Karpas-422 (cell line): ENCODE data around the gene SIN3A. TPM values are rescaled to one million over a fixed set of nuclear protein-coding genes. Genes with fewer than 3 reads are reported as not detected.

Source experiments
- DNase-seq: peaks from one replicate; pipeline ENCODE4 v3.0.0-alpha.2; 2015
- H2AFZ ChIP-seq: fragments of 200-600 bp; sonication (generic); 2 replicates; pipeline ENCODE4 v1.6.1; 2014; ENCODE audit warnings: antibody characterized with exemption, low read length, mixed read lengths
- H3K27ac ChIP-seq: fragments of 200-600 bp; sonication (generic); 2 replicates; pipeline ENCODE4 v1.5.1; 2014; ENCODE audit warnings: mild to moderate bottlenecking, low read length, moderate library complexity
- H3K27me3 ChIP-seq: fragments of 200-600 bp; sonication (generic); 2 replicates; pipeline ENCODE4 v1.6.1; 2014; ENCODE audit warnings: low read length, mixed read lengths
- H3K36me3 ChIP-seq: fragments of 200-600 bp; sonication (generic); 2 replicates; pipeline ENCODE4 v1.6.1; 2014; ENCODE audit warnings: low read length, mixed read lengths; ENCODE audit not compliant: insufficient read depth
- H3K4me1 ChIP-seq: fragments of 200-600 bp; sonication (generic); 2 replicates; pipeline ENCODE4 v1.6.1; 2014; ENCODE audit warnings: mild to moderate bottlenecking, low read length, mixed read lengths
- H3K4me2 ChIP-seq: fragments of 200-600 bp; sonication (generic); 2 replicates; pipeline ENCODE4 v1.6.1; 2014; ENCODE audit warnings: low read length, low read depth, mild to moderate bottlenecking; ENCODE audit not compliant: poor library complexity, severe bottlenecking
- H3K4me3 ChIP-seq: fragments of 200-600 bp; sonication (generic); 2 replicates; pipeline ENCODE4 v1.5.1; 2014; ENCODE audit warnings: mild to moderate bottlenecking, antibody characterized with exemption, low read length, mixed read lengths
- H3K79me2 ChIP-seq: fragments of 200-600 bp; sonication (generic); 2 replicates; pipeline ENCODE4 v1.6.1; 2014; ENCODE audit warnings: mild to moderate bottlenecking, low read length, mixed read lengths
- H3K9ac ChIP-seq: fragments of 200-600 bp; sonication (generic); 2 replicates; pipeline ENCODE4 v1.6.0; 2014; ENCODE audit warnings: low read length
- H3K9me2 ChIP-seq: fragments of 200-600 bp; sonication (generic), shearing (Covaris generic); replicated peaks from 2 replicates; pipeline ENCODE4 v1.6.0; 2014; ENCODE audit warnings: mild to moderate bottlenecking, low read length, moderate library complexity; ENCODE audit not compliant: insufficient read depth
- H3K9me3 ChIP-seq: fragments of 300-700, 200-600 bp; sonication (generic); 2 replicates; pipeline ENCODE4 v1.6.1; 2014; ENCODE audit warnings: low read length, mixed read lengths
- H4K20me1 ChIP-seq: fragments of 200-600 bp; sonication (generic); 2 replicates; pipeline ENCODE4 v1.6.1; 2014; ENCODE audit warnings: mild to moderate bottlenecking, antibody characterized with exemption, low read length, low read depth; ENCODE audit not compliant: insufficient read depth
- small RNA-seq: library from RNA; depleted of rRNA; stranded (forward); fragments of <200 nt; gene quantifications from one replicate; pipeline ENCODE3, GENCODE V24; 2014
- total RNA-seq: library from RNA; depleted of rRNA; stranded (reverse); fragments of >200 nt; shearing (Covaris generic); gene quantifications from 2 replicates; pipeline ENCODE4 v1.2.3, GENCODE V29; 2014; ENCODE audit warnings: low replicate concordance; rRNA removed

The SIN3A gene
- total RNA-seq, 1 experiment from 2014 or later: 45.3 TPM

DNA sequence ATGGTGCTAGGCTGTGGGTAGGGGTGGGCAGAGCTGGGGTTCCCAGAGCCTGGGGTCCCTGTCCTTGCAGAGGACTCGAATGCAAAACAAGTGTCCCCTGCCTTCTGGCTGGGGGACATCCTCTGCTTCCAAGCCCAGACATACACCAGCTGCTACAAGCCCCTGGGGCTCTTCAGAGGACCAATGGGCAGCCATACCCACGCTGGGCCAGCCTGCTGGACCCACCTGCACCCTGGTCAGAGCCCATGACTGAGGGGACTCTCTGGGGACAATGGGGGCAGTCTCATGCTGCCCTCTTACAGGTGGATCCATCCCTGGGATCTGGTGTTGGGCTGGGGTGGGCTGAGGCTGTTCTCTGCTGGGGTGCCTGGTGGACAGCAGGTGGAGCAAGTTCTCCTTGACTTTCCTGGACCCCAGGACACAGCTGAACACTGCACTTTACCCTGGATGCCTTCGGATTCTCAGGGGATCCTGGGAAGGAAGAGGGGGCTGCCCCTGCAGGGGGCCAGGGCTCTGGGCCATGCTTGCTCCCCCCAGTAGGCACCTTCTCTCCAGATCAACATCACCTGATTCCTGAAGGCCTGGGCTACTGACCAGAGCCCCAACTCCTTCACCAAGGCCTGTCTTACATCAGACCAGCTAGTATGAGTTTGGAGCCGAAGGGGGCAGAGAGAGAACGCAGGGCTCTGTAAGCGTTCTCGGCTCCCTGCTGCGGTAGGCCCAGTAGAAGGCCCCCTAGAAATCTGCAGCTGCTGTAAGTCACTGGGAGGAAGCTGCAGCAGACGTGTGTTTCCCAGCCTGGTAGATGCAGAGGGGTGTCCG is 122.8 kb downstream of the SIN3A start:
- Histone ChIP-seq H3K9me2 (no peaks in the 10 kb centered on the region), H3K36me3 (no peaks in the 10 kb centered on the region), H3K27ac (no peak overlapping the region), H3K9me3 (no peaks in the 10 kb centered on the region), H3K4me2 (no peak overlapping the region), H3K4me1 (peaks cover 15% of the 10 kb centered on the region), H3K4me3 (no peak overlapping the region), H3K79me2 (no peaks in the 10 kb centered on the region), H3K27me3 (no peaks in the 10 kb centered on the region), H4K20me1 (no peaks in the 10 kb centered on the region), H2AFZ (no peak overlapping the region), H3K9ac (no peak overlapping the region)
- DNase-seq: no peak

DNA sequence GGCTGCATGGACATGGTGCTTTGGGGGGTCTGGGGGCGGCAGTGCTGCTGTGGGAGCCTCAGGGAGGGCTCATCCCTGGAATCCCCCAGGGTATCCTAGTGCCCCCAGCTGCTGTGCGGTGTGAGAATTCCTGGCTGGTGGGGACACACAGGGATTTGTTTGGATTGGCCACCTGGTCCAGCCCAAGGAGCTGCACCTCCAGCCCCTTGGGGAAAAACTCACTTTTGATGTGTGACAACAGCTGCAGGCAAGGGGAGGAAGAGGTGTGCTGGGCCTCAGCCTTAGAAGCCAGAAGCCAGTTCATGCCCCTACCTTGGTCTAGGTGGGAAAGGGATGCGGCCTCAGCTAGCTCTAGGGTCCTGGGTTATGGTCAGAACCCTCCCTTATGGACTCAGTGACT is 124.0 kb downstream of the SIN3A start:
- DNase-seq: no peak
- H3K36me3 ChIP-seq: no peaks in the 10 kb centered on the region
- H3K27ac ChIP-seq: no peak overlapping the region
- H3K9me2 ChIP-seq: no peaks in the 10 kb centered on the region
- no peaks in the 10 kb centered on the region for H4K20me1 ChIP-seq
- H3K4me3 ChIP-seq: no peak overlapping the region
- H3K79me2 ChIP-seq: no peaks in the 10 kb centered on the region
- no peak overlapping the region for H3K4me2 ChIP-seq
- no peaks in the 10 kb centered on the region for H3K27me3 ChIP-seq
- no peak overlapping the region for H3K9ac ChIP-seq
- no peak overlapping the region for H2AFZ ChIP-seq
- H3K9me3 ChIP-seq: no peaks in the 10 kb centered on the region
- peaks cover 11% of the 10 kb centered on the region for H3K4me1 ChIP-seq

DNA sequence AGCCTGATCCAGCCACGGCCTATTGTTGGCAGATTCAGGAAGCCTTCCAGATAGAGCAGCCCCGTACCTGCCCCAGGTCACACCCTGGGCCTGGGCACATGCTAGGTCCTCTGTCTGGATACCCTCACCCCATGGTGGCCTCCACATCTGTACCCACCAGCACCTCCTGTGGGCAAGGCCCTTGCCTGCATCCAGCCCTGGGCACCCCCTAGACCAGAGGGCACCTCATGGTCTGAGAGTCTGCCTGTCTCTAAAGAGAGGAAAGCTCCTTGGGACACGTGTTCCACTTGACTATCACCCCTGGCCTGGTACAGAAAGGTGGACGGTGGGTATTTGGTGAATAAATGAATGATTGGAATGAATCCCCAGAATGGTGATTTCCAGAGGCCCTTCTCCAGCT is 124.5 kb downstream of the SIN3A start:
- Histone ChIP-seq H3K4me3 (no peak overlapping the region), H3K79me2 (no peaks in the 10 kb centered on the region), H3K9me2 (no peaks in the 10 kb centered on the region), H3K27ac (no peak overlapping the region), H3K4me2 (no peak overlapping the region), H3K9me3 (no peaks in the 10 kb centered on the region), H4K20me1 (no peaks in the 10 kb centered on the region), H3K9ac (no peak overlapping the region), H3K36me3 (no peaks in the 10 kb centered on the region), H2AFZ (no peak overlapping the region), H3K4me1 (peaks cover 11% of the 10 kb centered on the region), H3K27me3 (no peaks in the 10 kb centered on the region)
- peak; percentile 52 for DNase-seq

DNA sequence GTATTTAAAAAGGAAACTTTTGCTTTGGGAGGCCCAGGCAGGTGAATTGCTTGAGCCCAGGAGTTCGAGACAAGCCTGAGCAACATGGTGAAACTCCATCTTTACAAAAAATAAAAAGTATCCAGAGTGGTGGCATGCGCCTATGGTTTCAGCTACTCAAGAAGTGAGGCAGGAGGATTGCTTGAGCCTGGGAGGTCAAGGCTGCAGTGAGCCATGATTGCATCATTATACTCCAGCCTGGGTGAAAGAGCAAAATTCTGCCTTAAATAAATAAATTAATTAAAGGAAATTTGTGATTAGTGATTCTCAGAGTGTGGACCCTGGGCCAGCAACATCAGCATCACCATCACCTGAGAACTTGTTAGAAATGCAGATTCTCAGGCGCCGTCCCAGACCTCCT is 125.6 kb downstream of the SIN3A start:
- no peak for DNase-seq
- no peaks in the 10 kb centered on the region for H3K9me3 ChIP-seq
- no peaks in the 10 kb centered on the region for H4K20me1 ChIP-seq
- peak overlapping the region; percentile 50 for H3K4me2 ChIP-seq
- H3K9me2 ChIP-seq: no peaks in the 10 kb centered on the region
- 0 out of 2 replicates have a peak overlapping the region, but pooled peaks have one; percentile 12 for H3K4me3 ChIP-seq
- no peaks in the 10 kb centered on the region for H3K36me3 ChIP-seq
- no peak overlapping the region for H2AFZ ChIP-seq
- H3K79me2 ChIP-seq: no peaks in the 10 kb centered on the region
- H3K27ac ChIP-seq: no peak overlapping the region
- H3K9ac ChIP-seq: no peak overlapping the region
- peaks cover 11% of the 10 kb centered on the region for H3K4me1 ChIP-seq
- no peaks in the 10 kb centered on the region for H3K27me3 ChIP-seq

DNA sequence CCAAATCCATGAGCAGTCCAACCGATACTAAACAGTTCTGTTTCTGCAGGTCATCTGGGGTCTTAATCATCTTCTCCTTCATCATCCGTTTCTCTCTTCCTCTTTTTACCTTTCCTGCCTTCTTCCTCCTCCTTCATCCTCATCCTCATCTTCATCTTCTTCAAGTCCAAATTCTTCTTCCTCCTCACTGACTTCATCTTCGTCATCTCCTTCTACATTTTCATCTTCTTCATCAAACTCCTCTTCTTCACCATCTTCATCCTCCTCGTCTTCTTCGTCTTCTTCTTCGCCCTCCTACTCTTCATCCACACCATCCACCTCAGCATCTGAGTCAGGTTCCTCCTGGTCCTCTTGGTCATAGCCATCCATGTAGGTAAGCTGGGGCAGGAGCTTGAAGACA is 129.8 kb downstream of the SIN3A start:
- no peak for DNase-seq
- Histone ChIP-seq H3K9me2 (no peaks in the 10 kb centered on the region), H3K4me2 (no peak overlapping the region), H4K20me1 (no peaks in the 10 kb centered on the region), H3K9ac (no peak overlapping the region), H2AFZ (no peak overlapping the region), H3K4me3 (no peak overlapping the region), H3K27ac (no peak overlapping the region), H3K4me1 (peaks cover 11% of the 10 kb centered on the region), H3K9me3 (no peaks in the 10 kb centered on the region), H3K36me3 (no peaks in the 10 kb centered on the region), H3K79me2 (no peaks in the 10 kb centered on the region), H3K27me3 (no peaks in the 10 kb centered on the region)

Small RNA genes lying within 50 kb of the gene (small RNA-seq; reads per million reads assigned to genes)
- gene AC105036.2: not detected

Other genes with a start within 250 kb of the SIN3A start
- 11.3 and 17.5 TPM in 2 replicates for gene C15orf39, start 249.8 kb downstream of the SIN3A start, total RNA-seq
- gene GOLGA6C, start 193.4 kb downstream of the SIN3A start, total RNA-seq: not detected in 2 replicates
- gene GOLGA6D, start 168.9 kb downstream of the SIN3A start, total RNA-seq: not detected in 2 replicates
- 43.6 and 108 TPM in 2 replicates for gene COMMD4, start 115.6 kb downstream of the SIN3A start, total RNA-seq
- 16.2 and 22.0 TPM in 2 replicates for gene NEIL1, start 104.7 kb downstream of the SIN3A start, total RNA-seq
- gene MAN2C1, start 83.1 kb downstream of the SIN3A start, total RNA-seq: 78.7 and 131 TPM in 2 replicates
- gene PTPN9, start 127.6 kb upstream of the SIN3A start, total RNA-seq: 22.4 and 31.2 TPM in 2 replicates
- 18.9 and 33.9 TPM in 2 replicates for gene SNUPN, start 174.0 kb upstream of the SIN3A start, total RNA-seq
- gene IMP3, start 188.5 kb upstream of the SIN3A start, total RNA-seq: 82.7 and 119 TPM in 2 replicates
- 0.07 TPM in 1 of 2 replicates, not detected in the other for gene SNX33, start 196.2 kb upstream of the SIN3A start, total RNA-seq